OCI-M1 (cell line): ENCODE results near the gene MAGEB6.
"Not testable (repeated sequence)": the region's sequence is repeated elsewhere in the genome, so short reads cannot be mapped to it uniquely, and the experiment has no call there.

Source experiments
- DNase-seq: peaks from one replicate; lab custom pipeline; 2025; lab: John Stamatoyannopoulos, UW

Gene MAGEB6

GRCh38 chrX:26192204-26192603, at the start of gene MAGEB6:
TSS of gene MAGEB6 (plus strand) at chrX:26192440. CDS start at chrX:26193847, 1,407 bp downstream.
- no peak for DNase-seq

- no peak for DNase-seq
These were observed 46.2 kb upstream of the MAGEB6 start for GRCh38 chrX:26146024-26146423.

GRCh38 chrX:26160301-26160700, 31.9 kb upstream of the MAGEB6 start, which contains the start of gene MAGEB6B:
TSS of gene MAGEB6B (plus strand) at chrX:26160601. CDS start at chrX:26160601, 0 bp downstream.
- DNase-seq, result no peak

GRCh38 chrX:26203561-26203960, 11.3 kb downstream of the MAGEB6 start:
- no peak for DNase-seq

GRCh38 chrX:26204717-26205116, 12.5 kb downstream of the MAGEB6 start:
- not testable (repeated sequence) for DNase-seq

GRCh38 chrX:26208012-26208411, 15.8 kb downstream of the MAGEB6 start:
- no peak for DNase-seq

- no peak for DNase-seq
These were observed 23.6 kb downstream of the MAGEB6 start, which contains the start of gene MAGEB5 for GRCh38 chrX:26215869-26216268. TSS of gene MAGEB5 (plus strand) at chrX:26216169. CDS start at chrX:26217302, 1,133 bp downstream.

- DNase-seq, result no peak
These were observed 27.1 kb downstream of the MAGEB6 start for GRCh38 chrX:26219351-26219750.

- DNase-seq, result no peak
These were observed 41.9 kb downstream of the MAGEB6 start for GRCh38 chrX:26234177-26234576.
